GM12878 (cell line): ENCODE measurements around the gene EFNA3. TPM values are rescaled to one million over a fixed set of nuclear protein-coding genes. Genes with fewer than 3 reads are reported as not detected.

Experiments used
- ATAC-seq: fragments of 200-7000 bp; cut with Tn5 transposase; 3 replicates; pipeline ENCODE4 v1.9.1; 2020; ENCODE audit warnings: mild to moderate bottlenecking, moderate library complexity
- BruUV-seq: library from RNA; stranded (reverse); fragments of 400-500 nt; replicated peaks from 2 replicates; lab custom pipeline; 2021; lab: Mats Ljungman, UMichigan
- CTCF ChIA-PET: fragments of 300-600 bp; sonication (Branson Sonifier 250); formaldehyde crosslinking; extraction: SDS; loops from one replicate; lab custom pipeline; 2021; ENCODE audit warnings: inconsistent platforms; lab: Yijun Ruan, JAX
- POLR2A ChIA-PET: fragments of 350-600 bp; formaldehyde crosslinking; extraction: SDS; loops from one replicate; lab custom pipeline; 2021; ENCODE audit warnings: inconsistent platforms; lab: Charles Lee
- RAD21 ChIA-PET: fragments of 300-600 bp; sonication (Branson Sonifier 250); formaldehyde crosslinking; loops from one replicate; lab custom pipeline; 2023; ENCODE audit warnings: antibody characterized with exemption; ENCODE audit not compliant: unreplicated experiment; lab: Charles Lee
- SMC1A ChIA-PET: fragments of 300-600 bp; sonication (Branson Sonifier 250); formaldehyde crosslinking; loops from one replicate; lab custom pipeline; 2023; ENCODE audit not compliant: unreplicated experiment, uncharacterized antibody; lab: Charles Lee
- DNase-seq: peaks from one replicate; pipeline ENCODE4 v3.0.0-alpha.2; 2011; ENCODE audit warnings: low read depth, low spot score
- FAIRE-seq: peaks from 3 replicates; lab custom pipeline; 2011; peaks lifted over from hg19 to GRCh38; lab: Jason Lieb, UNC
- H2AFZ ChIP-seq: 2 replicates; pipeline ENCODE4 v1.6.0; 2011; ENCODE audit warnings: low read depth, low read length, control low read depth; ENCODE audit not compliant: control insufficient read depth
- H3K27ac ChIP-seq: 2 replicates; pipeline ENCODE4 v1.5.1; 2011; ENCODE audit warnings: control low read depth; ENCODE audit not compliant: control insufficient read depth, insufficient read depth
- H3K27me3 ChIP-seq, 2 experiments: replicated peaks in 1 of 2; 2 replicates each; pipeline versions ENCODE4 v1.6.0 to v1.6.1; 2011; ENCODE audit warnings: low read length in 1 of 2; ENCODE audit not compliant: control insufficient read depth in 2 of 2, insufficient read depth in 2 of 2
- H3K36me3 ChIP-seq, 2 experiments: 2 replicates each; pipeline ENCODE4 v1.5.1; 2011; ENCODE audit warnings: low read length in 1 of 2; ENCODE audit not compliant: control insufficient read depth in 2 of 2, insufficient read depth in 2 of 2
- H3K4me1 ChIP-seq: 2 replicates; pipeline ENCODE4 v1.6.1; 2011; ENCODE audit warnings: mild to moderate bottlenecking, low read length, moderate library complexity, mixed read lengths; ENCODE audit not compliant: control insufficient read depth, insufficient read depth
- H3K4me2 ChIP-seq: 2 replicates; pipeline ENCODE4 v1.6.0; 2011; ENCODE audit warnings: control low read depth; ENCODE audit not compliant: control insufficient read depth, insufficient read depth
- H3K4me3 ChIP-seq: fragments of 200-600 bp; sonication (generic); 2 replicates; pipeline ENCODE4 v1.5.1; 2016
- H3K79me2 ChIP-seq: 2 replicates; pipeline ENCODE4 v1.6.0; 2011; ENCODE audit warnings: low read length; ENCODE audit not compliant: control insufficient read depth, insufficient read depth
- H3K9ac ChIP-seq: 2 replicates; pipeline ENCODE4 v1.8.0; 2011; ENCODE audit warnings: low read length, control low read depth, mixed read lengths; ENCODE audit not compliant: control insufficient read depth, insufficient read depth
- H3K9me3 ChIP-seq: replicated peaks from 3 replicates; pipeline ENCODE4 v1.5.1; 2011; ENCODE audit warnings: mild to moderate bottlenecking, low read length; ENCODE audit not compliant: control insufficient read depth, insufficient read depth
- H4K20me1 ChIP-seq: 2 replicates; pipeline ENCODE4 v1.6.0; 2011; ENCODE audit not compliant: control insufficient read depth, insufficient read depth
- CREB1 ChIP-seq: IDR thresholded peaks from 2 replicates; pipeline ENCODE4 v1.6.1; 2012; ENCODE audit warnings: low read depth, mild to moderate bottlenecking, inconsistent platforms
- EZH2 ChIP-seq: IDR thresholded peaks from 2 replicates; pipeline ENCODE4 v1.6.1; 2012; ENCODE audit warnings: low read depth, mild to moderate bottlenecking, control low read depth, inconsistent platforms, low read length, borderline replicate concordance; ENCODE audit not compliant: control insufficient read depth
- MEF2B ChIP-seq: fragments of 450-650 bp; IDR thresholded peaks from 2 replicates; pipeline ENCODE4 v1.6.1; 2018; ENCODE audit warnings: mild to moderate bottlenecking, moderate library complexity; ENCODE audit not compliant: partially characterized antibody, poor library complexity, severe bottlenecking
- PAX8 ChIP-seq: fragments of 450-650 bp; IDR thresholded peaks from 2 replicates; pipeline ENCODE4 v1.6.1; 2017; ENCODE audit warnings: mild to moderate bottlenecking, moderate library complexity
- PML ChIP-seq: IDR thresholded peaks from 2 replicates; pipeline ENCODE4 v1.6.1; 2012; ENCODE audit warnings: low read length, inconsistent platforms
- POU2F2 ChIP-seq: IDR thresholded peaks from 3 replicates; pipeline ENCODE4 v1.6.1; 2011; ENCODE audit warnings: low read depth, mild to moderate bottlenecking, low read length, borderline replicate concordance
- SMAD1 ChIP-seq: fragments of 450-650 bp; IDR thresholded peaks from 2 replicates; pipeline ENCODE4 v1.6.1; 2018; ENCODE audit warnings: mild to moderate bottlenecking, low read depth; ENCODE audit not compliant: partially characterized antibody
- SPI1 ChIP-seq: IDR thresholded peaks from 2 replicates; pipeline ENCODE4 v1.6.1; 2011; ENCODE audit warnings: low read depth, mild to moderate bottlenecking, low read length, moderate library complexity, borderline replicate concordance; ENCODE audit not compliant: insufficient read depth
- SUPT20H ChIP-seq: IDR thresholded peaks from 2 replicates; pipeline ENCODE4 v1.6.1; 2011; ENCODE audit warnings: low read depth, mild to moderate bottlenecking, low read length, moderate library complexity, borderline replicate concordance; ENCODE audit not compliant: control insufficient read depth
- WGBS: methylation state at CpG from one replicate; pipeline ENCODE4 v1.1.6; 2016; ENCODE audit warnings: low lambda C conversion rate; ENCODE audit not compliant: insufficient replicate concordance, insufficient coverage; ENCODE audit errors: missing lambda C conversion rate; 5-methylcytosine and 5-hydroxymethylcytosine counted together
- in situ Hi-C: fragments of 300-500 bp; cut with MboI; formaldehyde crosslinking; loops from 9 replicates; pipeline ENCODE4 v1.14.3; 2018; ENCODE audit warnings: mixed read lengths
- intact Hi-C: fragments of 100-400 bp; cut with micrococcal nuclease; formaldehyde crosslinking; loops from one replicate; pipeline ENCODE4 v1.14.2; 2022; ENCODE audit not compliant: unreplicated experiment
- polyA plus RNA-seq, 11 experiments: library from polyadenylated mRNA; depleted of rRNA in 4 of 11; unstranded in 6 of 11; stranded (reverse) in 5 of 11; fragments of >200 nt; fragmentation: Nextera tagmentation in 4 of 11; fragmentation: Illumina TruSeq in 1 of 11; extraction: Ambion mirVana in 4 of 11; extraction: Trizol in 1 of 11; gene quantifications; 1 replicate in 1 of 11; 2 replicates in 10 of 11; pipeline versions ENCODE4 v1.2.1 to v1.2.3, GENCODE V29; 2011 to 2016; ENCODE audit warnings: inconsistent platforms in 2 of 11, missing spikeins in 2 of 11, low read depth in 1 of 11
- total RNA-seq, 4 experiments: library from RNA; depleted of rRNA in 3 of 4; stranded (reverse); fragments of >200 nt in 3 of 4; fragmentation: Illumina TruSeq in 1 of 4; extraction: Trizol in 1 of 4; gene quantifications; 2 replicates each; pipeline versions ENCODE4 v1.2.1 to v1.2.3, GENCODE V29; 2013 to 2021

The EFNA3 gene
- total and polyA plus RNA-seq, 10 of the 15 experiments (the other 5 are each of a cell fraction or from before 2014, with no cell fraction given) = 0.08 to 5.4 (median 1.1) TPM

DNA sequence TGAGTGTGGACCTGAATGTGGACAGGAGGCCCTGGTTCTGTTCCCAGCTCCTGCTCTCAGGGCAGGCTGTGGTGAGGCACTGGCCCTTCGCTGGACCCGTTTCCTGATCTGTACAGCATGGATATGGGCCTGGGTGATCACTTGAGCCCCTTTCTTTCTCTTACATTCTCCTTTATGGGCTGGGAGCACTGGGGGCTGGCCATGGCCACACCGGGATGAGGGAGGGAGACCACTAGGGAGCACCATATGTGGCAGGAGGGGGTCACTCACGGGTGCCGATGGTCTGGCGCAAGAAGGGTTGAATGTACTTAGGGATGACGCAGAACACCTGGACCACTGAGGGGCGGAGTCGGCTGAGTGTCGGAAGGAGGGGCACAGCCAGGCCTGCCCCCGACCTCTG lies 47.7 kb upstream of the EFNA3 start:
- TF ChIP-seq SMAD1 = no peak
- no peak for TF ChIP-seq SUPT20H
- TF ChIP-seq PAX8 = no peak
- no peak for TF ChIP-seq PML
- TF ChIP-seq CREB1 = no peak
- no peak for TF ChIP-seq SPI1
- TF ChIP-seq MEF2B = no peak
- TF ChIP-seq POU2F2 = no peak
- no peak for TF ChIP-seq EZH2
- Histone ChIP-seq H3K27ac (no peak overlapping the region), H3K79me2 (no peaks in the 10 kb centered on the region), H3K9me3 (no peaks in the 10 kb centered on the region), H3K4me3 (no peak overlapping the region), H3K4me1 (no peaks in the 10 kb centered on the region), H2AFZ (no peak overlapping the region), H3K27me3 (no peaks in the 10 kb centered on the region; a peak in 2 of 4 replicates), H3K36me3 (no peaks in the 10 kb centered on the region), H4K20me1 (no peaks in the 10 kb centered on the region), H3K4me2 (no peak overlapping the region), H3K9ac (no peak overlapping the region)
- ChIA-PET SMC1A (interaction anchor here (0.7 kb wide), 1 partner anchor 15 kb away, joined by 3 read pairs; no protein-coding TSS in a partner anchor), POLR2A (no interaction called here), RAD21 (no interaction called here), CTCF (no interaction called here)
- ATAC-seq (no peak), DNase-seq (no peak), FAIRE-seq (no peak)
- intact Hi-C loops = no loop called here
- BruUV-seq = no TSS peak
- 58% methylated on average over 8 of the region's 11 CpGs for WGBS
- in situ Hi-C loops = no loop called here
